HepG2 (cell line): ENCODE data around the gene DSCAML1.

Experiments used
- SMC3 ChIP-seq: IDR thresholded peaks from 2 replicates; pipeline ENCODE4 v1.6.1; 2011; ENCODE audit warnings: low read length, improper control_type of control experiment
- TF ChIP-seq, protein P1 (sequence below): sonication (generic); formaldehyde crosslinking; IDR thresholded peaks from 2 replicates; pipeline ENCODE4 v1.5.0; 2020; ENCODE audit warnings: mild to moderate bottlenecking, missing genetic modification reagents, moderate library complexity
- TF ChIP-seq, protein P2 (sequence below): sonication (generic); formaldehyde crosslinking; IDR thresholded peaks from 2 replicates; pipeline ENCODE4 v1.5.1; 2020; ENCODE audit warnings: mild to moderate bottlenecking, missing genetic modification reagents, moderate library complexity

DNA sequence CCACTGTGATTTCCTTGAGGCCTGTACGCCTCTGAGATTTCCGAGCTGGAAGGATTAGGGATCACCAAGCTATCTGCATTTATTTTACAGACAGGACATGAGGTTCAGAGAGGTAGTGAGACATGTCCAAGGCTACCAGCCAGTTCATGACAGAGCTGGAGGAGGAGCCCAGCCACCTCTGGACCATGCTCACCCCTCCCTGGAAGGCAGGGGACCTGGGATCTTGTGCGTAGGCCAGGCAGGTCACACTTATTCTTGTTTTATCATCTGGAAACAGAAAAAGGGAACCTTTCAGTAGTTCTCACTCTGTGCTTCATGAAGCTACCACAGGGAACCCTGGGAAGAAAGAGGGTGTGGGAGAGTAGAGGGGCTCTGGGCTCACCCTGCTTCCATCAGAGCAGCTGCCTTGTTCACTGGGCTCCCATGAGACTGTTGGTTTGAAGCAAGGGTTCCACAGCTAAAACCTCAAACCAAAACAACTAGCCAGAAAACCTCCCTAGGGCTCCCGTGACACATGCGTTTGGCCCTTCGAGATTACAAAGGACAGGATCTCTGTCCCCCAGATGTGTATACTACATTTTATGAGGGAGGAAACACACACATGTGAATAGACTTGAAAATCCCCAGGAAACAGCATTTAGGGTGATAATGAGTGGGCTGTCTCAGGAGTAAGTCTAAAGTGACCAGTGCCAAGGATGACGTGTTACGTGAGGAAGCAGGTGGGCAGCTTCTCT is 106.4 kb downstream of the DSCAML1 start:
- no peak for TF ChIP-seq SMC3
- TF ChIP-seq, protein P1, sequence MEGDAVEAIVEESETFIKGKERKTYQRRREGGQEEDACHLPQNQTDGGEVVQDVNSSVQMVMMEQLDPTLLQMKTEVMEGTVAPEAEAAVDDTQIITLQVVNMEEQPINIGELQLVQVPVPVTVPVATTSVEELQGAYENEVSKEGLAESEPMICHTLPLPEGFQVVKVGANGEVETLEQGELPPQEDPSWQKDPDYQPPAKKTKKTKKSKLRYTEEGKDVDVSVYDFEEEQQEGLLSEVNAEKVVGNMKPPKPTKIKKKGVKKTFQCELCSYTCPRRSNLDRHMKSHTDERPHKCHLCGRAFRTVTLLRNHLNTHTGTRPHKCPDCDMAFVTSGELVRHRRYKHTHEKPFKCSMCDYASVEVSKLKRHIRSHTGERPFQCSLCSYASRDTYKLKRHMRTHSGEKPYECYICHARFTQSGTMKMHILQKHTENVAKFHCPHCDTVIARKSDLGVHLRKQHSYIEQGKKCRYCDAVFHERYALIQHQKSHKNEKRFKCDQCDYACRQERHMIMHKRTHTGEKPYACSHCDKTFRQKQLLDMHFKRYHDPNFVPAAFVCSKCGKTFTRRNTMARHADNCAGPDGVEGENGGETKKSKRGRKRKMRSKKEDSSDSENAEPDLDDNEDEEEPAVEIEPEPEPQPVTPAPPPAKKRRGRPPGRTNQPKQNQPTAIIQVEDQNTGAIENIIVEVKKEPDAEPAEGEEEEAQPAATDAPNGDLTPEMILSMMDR (CRISPR knock-in tag), result no peak
- TF ChIP-seq, protein P2, sequence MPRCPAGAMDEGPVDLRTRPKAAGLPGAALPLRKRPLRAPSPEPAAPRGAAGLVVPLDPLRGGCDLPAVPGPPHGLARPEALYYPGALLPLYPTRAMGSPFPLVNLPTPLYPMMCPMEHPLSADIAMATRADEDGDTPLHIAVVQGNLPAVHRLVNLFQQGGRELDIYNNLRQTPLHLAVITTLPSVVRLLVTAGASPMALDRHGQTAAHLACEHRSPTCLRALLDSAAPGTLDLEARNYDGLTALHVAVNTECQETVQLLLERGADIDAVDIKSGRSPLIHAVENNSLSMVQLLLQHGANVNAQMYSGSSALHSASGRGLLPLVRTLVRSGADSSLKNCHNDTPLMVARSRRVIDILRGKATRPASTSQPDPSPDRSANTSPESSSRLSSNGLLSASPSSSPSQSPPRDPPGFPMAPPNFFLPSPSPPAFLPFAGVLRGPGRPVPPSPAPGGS (CRISPR knock-in tag), result no peak
